ENCODE data around the gene SLC12A6. TPM values are rescaled to one million over a fixed set of nuclear protein-coding genes. Genes with fewer than 3 reads are reported as not detected.

Gene SLC12A6
- total RNA-seq, 1 donor from 2014 or later: 16.6 TPM

DNA sequence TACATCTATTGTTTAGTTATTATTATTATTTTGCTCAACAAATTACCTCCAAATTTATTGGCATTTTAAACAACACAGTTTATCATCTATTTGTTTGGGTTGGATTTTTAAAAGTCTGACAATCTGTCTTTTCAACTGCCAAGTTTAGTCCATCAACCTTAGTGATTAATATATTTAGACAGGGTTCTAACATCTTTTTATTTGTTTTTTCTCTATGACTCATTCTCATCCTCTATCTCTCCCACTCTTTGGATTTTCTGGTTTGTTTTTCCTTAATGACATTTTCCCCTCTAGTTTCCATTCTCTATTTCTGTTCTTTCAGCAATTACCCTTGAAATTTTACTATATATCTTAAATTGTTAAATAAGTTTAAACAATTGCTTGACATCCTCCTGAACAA lies 70.8 kb downstream of the SLC12A6 start:
- Mint-ChIP-seq H3K4me1 (ENCODE audit: low read depth) (peaks cover 11% of the 10 kb centered on the region), H3K4me3 (ENCODE audit: low read depth) (no peak overlapping the region), H3K27me3 (ENCODE audit: low read depth) (no peaks in the 10 kb centered on the region), H3K36me3 (ENCODE audit: low read depth) (peaks cover 25% of the 10 kb centered on the region), H3K9me3 (no peaks in the 10 kb centered on the region), H3K27ac (no peak overlapping the region)
- intact Hi-C loops (cut with micrococcal nuclease): no loop called here
- DNase-seq (ENCODE audit: low spot score): no peak

DNA sequence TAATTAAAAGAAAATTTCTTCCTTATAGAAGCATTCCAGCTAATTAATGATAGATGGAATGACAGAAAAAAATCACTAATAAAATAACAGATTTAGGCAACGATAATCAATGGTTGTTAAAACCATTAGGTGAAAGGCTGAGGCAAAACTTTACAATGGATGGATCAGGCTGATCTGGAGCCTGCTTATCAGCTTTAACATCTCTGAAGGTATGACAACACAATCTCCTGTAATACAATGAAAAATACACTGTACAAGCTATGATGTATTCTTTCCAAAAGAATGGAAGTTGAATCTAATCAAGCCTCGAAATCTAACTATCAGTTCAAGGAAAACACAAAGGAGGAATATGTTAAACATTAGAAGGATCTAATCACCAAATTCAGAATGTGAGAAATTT lies 73.5 kb downstream of the SLC12A6 start:
- H3K9me3 Mint-ChIP-seq: no peaks in the 10 kb centered on the region
- no peak overlapping the region for H3K4me3 Mint-ChIP-seq (ENCODE audit: low read depth)
- H3K4me1 Mint-ChIP-seq (ENCODE audit: low read depth): peaks cover 11% of the 10 kb centered on the region
- H3K27ac Mint-ChIP-seq: no peak overlapping the region
- no peak for DNase-seq (ENCODE audit: low spot score)
- H3K36me3 Mint-ChIP-seq (ENCODE audit: low read depth): peaks cover 9% of the 10 kb centered on the region
- H3K27me3 Mint-ChIP-seq (ENCODE audit: low read depth): no peaks in the 10 kb centered on the region
- intact Hi-C loops (cut with micrococcal nuclease): no loop called here

DNA sequence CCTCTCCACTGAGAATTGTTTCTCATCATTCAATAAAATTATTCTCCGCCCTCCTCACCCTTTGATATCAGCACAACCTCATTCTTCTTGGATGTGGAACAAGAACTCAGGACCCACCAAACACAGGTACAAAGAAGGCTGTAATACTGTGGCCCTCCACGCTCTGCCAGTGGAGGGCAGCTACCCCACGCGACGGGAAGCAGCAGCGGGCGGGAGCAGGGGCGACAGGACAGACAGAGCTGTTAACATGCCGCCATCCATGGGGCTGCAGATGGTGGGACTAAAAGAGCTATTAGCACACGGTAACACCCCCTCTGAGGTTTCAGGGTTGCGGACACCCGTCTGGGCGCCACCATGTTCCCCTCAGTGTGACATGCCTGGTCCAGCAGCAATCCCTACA lies 75.2 kb downstream of the SLC12A6 start:
- Mint-ChIP-seq H3K27ac (no peak overlapping the region), H3K27me3 (ENCODE audit: low read depth) (no peaks in the 10 kb centered on the region), H3K4me1 (ENCODE audit: low read depth) (peaks cover 10% of the 10 kb centered on the region), H3K4me3 (ENCODE audit: low read depth) (no peak overlapping the region), H3K36me3 (ENCODE audit: low read depth) (peaks cover 19% of the 10 kb centered on the region), H3K9me3 (no peaks in the 10 kb centered on the region)
- intact Hi-C loops (cut with micrococcal nuclease): no loop called here
- no peak for DNase-seq (ENCODE audit: low spot score)

DNA sequence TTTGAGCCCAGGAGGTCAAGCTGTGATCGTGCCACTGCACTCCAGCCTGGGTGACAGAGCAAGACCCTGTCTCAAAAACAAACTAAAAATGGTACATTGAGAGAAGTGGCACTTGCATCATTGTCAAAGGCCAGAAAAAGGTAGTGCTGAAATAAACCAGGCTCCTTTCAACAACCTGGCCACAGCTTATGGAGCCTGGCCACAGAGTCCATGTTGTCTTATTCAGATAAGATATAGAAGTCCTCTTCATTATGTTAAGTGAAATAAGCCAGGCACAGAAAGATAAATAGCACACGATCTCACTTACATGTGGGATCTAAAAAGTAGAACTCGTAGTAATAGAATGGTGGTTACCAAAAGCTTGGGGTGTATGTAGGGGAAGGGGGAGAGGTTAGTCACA lies 78.0 kb downstream of the SLC12A6 start:
- DNase-seq (ENCODE audit: low spot score): no peak
- Mint-ChIP-seq H3K9me3 (no peaks in the 10 kb centered on the region), H3K27ac (no peak overlapping the region), H3K36me3 (ENCODE audit: low read depth) (peaks cover 38% of the 10 kb centered on the region), H3K27me3 (ENCODE audit: low read depth) (no peaks in the 10 kb centered on the region), H3K4me1 (ENCODE audit: low read depth) (peaks cover 11% of the 10 kb centered on the region), H3K4me3 (ENCODE audit: low read depth) (no peak overlapping the region)
- intact Hi-C loops (cut with micrococcal nuclease): no loop called here

DNA sequence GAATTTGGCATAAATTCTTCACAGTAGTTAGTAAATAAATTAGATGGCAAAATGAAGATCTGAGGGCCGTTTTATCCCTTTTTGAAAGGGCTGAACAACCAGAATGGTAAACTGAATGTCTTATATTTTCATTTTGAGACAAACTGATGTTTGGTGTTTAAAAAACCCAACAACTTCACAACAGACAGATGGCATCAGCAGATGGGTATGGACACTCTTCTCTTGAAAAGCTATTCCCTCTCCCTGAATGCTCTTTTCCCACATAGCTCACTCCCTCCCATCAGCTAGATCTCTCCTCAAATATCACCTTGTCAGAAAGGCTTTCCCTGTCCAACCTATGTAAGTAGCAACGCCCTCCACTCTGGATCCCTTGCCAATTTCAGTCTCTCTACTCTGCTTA lies 79.4 kb downstream of the SLC12A6 start:
- peaks cover 51% of the 10 kb centered on the region for H3K36me3 Mint-ChIP-seq (ENCODE audit: low read depth)
- intact Hi-C loops (cut with micrococcal nuclease): no loop called here
- no peaks in the 10 kb centered on the region for H3K9me3 Mint-ChIP-seq
- no peak for DNase-seq (ENCODE audit: low spot score)
- no peaks in the 10 kb centered on the region for H3K27me3 Mint-ChIP-seq (ENCODE audit: low read depth)
- no peak overlapping the region for H3K4me3 Mint-ChIP-seq (ENCODE audit: low read depth)
- peak overlapping the region; percentile 5 for H3K27ac Mint-ChIP-seq
- H3K4me1 Mint-ChIP-seq (ENCODE audit: low read depth): peaks cover 8% of the 10 kb centered on the region

DNA sequence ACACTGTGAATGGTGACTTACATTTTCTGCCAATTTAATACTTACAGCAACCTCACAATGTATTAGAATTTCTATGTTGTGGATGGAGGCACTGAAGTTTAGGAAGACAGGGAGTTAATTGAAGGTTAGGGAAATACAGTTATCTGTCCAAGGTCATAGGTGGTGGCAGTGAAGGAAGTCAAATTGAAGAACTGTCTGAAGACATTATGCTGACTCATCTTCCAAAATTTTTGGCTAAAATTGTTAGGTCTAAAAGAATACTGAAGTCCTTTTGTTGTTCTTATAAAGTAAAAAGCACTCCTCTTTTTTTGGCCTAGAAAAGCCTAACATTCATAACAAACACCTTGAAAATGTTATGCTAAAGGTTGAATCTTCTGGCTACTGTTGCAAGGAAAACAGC lies 85.0 kb downstream of the SLC12A6 start:
- H3K4me1 Mint-ChIP-seq (ENCODE audit: low read depth): peaks cover 7% of the 10 kb centered on the region
- intact Hi-C loops (cut with micrococcal nuclease): no loop called here
- no peaks in the 10 kb centered on the region for H3K9me3 Mint-ChIP-seq
- no peak overlapping the region for H3K4me3 Mint-ChIP-seq (ENCODE audit: low read depth)
- H3K27me3 Mint-ChIP-seq (ENCODE audit: low read depth): no peaks in the 10 kb centered on the region
- peaks cover 70% of the 10 kb centered on the region for H3K36me3 Mint-ChIP-seq (ENCODE audit: low read depth)
- DNase-seq (ENCODE audit: low spot score): no peak
- H3K27ac Mint-ChIP-seq: no peak overlapping the region

DNA sequence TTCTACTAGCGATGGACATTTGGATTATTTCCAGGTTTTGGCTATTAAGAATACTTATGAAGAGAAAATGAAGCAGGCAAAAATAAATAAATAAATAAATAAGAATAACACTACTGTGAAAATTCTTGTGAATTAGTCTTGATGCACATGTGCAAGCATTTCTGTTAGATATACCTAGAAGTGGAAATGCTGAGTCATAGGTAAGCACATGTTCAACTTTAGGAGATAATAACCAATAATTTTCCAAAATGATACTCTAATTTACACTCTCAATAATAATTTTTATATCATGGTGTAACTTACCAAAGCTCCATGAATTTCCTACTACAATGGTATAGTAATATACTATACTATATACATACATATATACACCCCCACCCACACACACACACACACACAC lies 89.4 kb downstream of the SLC12A6 start:
- H3K27ac Mint-ChIP-seq: no peak overlapping the region
- no peaks in the 10 kb centered on the region for H3K27me3 Mint-ChIP-seq (ENCODE audit: low read depth)
- H3K4me1 Mint-ChIP-seq (ENCODE audit: low read depth): peaks cover 1% of the 10 kb centered on the region
- peaks cover 55% of the 10 kb centered on the region for H3K36me3 Mint-ChIP-seq (ENCODE audit: low read depth)
- DNase-seq (ENCODE audit: low spot score): no peak
- H3K4me3 Mint-ChIP-seq (ENCODE audit: low read depth): no peak overlapping the region
- intact Hi-C loops (cut with micrococcal nuclease): no loop called here
- no peaks in the 10 kb centered on the region for H3K9me3 Mint-ChIP-seq

DNA sequence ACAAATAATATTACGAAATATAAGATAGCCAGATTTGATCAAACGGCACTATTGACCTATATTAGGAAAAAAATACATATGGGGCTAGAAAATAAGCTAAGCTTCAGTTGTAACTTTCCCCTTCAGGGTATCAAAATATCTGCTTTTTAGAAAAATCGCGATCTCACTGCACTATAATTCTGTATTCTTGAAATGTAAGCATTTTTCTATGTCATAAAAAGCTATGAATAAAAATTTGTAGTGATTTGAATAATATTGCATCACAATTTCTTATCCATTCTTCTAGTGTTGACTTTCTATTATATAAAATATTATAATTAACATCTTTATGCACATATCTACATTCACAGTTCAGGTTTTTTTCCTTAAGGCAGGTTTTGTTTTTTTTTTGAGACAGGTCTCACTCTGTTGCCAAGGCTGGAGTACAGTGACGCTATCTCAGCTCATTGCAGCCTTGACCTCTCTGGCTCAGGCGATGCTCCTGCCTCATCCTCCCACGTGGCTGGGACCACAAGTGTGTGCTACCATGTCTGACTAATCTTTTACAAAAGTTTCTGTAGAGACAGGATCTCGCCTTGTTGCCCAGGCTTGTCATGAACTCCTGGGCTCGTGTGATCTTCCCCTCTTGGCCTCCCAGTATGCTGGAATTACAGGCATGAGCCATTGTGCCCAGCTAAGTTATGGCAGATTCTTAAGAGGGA lies 91.2 kb downstream of the SLC12A6 start:
- H3K27ac Mint-ChIP-seq: no peak overlapping the region
- DNase-seq (ENCODE audit: low spot score): no peak
- no peak overlapping the region for H3K4me3 Mint-ChIP-seq (ENCODE audit: low read depth)
- no peaks in the 10 kb centered on the region for H3K9me3 Mint-ChIP-seq
- intact Hi-C loops (cut with micrococcal nuclease): no loop called here
- H3K4me1 Mint-ChIP-seq (ENCODE audit: low read depth): peaks cover 9% of the 10 kb centered on the region
- no peaks in the 10 kb centered on the region for H3K27me3 Mint-ChIP-seq (ENCODE audit: low read depth)
- peaks cover 52% of the 10 kb centered on the region for H3K36me3 Mint-ChIP-seq (ENCODE audit: low read depth)

DNA sequence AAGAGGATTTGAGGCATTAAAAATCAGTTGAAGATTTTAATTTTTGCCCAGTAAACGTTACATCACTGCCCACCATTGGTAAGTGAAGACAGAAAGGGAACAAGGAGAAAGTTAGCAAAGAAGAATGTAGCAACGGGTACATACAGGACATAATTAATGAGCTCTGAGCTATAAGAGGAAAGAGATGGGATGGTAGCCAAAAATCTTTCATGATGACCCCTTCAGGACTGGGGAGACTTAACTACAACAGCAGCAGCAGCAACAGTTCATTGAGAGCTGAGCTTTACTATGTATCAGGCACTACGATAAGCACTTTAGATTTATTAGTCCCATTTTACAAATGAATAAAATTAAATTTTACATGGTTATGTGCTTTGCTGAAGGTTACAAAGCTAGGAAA lies 94.4 kb downstream of the SLC12A6 start:
- H3K9me3 Mint-ChIP-seq: no peaks in the 10 kb centered on the region
- no peak overlapping the region for H3K4me3 Mint-ChIP-seq (ENCODE audit: low read depth)
- H3K36me3 Mint-ChIP-seq (ENCODE audit: low read depth): peaks cover 52% of the 10 kb centered on the region
- no peak for DNase-seq (ENCODE audit: low spot score)
- H3K4me1 Mint-ChIP-seq (ENCODE audit: low read depth): peaks cover 32% of the 10 kb centered on the region
- no peak overlapping the region for H3K27ac Mint-ChIP-seq
- intact Hi-C loops (cut with micrococcal nuclease): no loop called here
- H3K27me3 Mint-ChIP-seq (ENCODE audit: low read depth): no peaks in the 10 kb centered on the region

DNA sequence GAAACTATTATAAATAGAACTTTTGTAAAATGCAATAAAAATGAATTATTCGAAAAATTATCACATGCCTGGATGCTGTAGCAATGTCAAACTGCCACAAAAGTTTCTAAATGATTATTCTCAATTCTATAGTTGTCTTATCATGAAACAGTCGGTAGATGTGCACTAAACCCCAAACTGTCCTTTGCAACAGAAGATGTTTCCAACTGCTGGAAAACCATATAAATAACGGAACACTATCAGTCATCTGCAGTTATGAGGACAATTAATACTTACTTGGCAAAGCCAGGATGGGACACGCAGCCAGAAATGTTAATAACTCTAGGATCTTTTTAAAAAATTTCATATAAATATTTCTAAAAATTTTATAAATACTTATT lies 95.3 kb downstream of the SLC12A6 start:
- H3K4me3 Mint-ChIP-seq (ENCODE audit: low read depth): no peak overlapping the region

DNA sequence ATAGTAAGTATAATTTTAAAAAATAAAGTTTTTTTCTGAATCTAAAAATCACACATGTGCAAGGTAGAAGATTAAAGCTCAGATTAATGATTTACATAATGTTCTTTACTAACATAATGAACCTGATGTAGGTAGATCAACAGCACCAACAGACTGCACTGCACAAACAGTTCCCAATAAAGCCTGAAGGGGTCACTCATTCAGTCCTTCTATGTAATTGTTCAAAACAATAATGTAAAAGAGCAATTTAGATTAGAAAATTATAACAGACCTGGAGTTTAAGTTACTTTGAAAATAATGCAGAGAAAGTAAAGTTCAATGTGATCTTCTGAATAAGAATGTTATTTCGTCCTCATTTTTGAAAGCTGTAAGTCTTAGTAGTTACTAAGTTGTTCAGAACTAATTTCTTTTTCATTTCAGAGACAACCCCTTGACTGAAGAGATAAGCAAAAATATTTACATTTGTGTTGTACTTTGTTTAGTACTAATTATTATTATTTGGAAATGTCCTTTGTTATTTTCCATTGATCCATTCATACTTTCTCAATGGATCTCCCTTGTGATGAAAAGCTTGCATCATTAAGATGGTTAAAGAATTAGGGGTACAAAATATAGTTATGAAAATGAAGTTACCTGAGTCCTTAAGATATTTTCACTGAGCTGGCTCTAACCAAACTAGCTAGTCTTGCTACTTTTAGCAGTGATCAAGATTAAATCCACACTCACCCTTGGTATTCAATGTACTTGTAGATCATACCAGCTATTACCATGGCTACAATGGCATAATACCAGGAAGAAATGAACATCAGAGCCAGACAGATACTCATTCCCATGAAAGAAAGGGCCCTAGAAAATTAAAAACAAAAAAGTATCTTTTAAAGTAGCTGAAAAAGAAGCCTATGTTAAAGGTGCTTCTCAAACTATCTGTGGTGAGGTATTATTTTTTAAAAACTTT lies 95.9 kb downstream of the SLC12A6 start:
- H3K9me3 Mint-ChIP-seq: no peaks in the 10 kb centered on the region
- H3K27me3 Mint-ChIP-seq (ENCODE audit: low read depth): no peaks in the 10 kb centered on the region
- peaks cover 31% of the 10 kb centered on the region for H3K4me1 Mint-ChIP-seq (ENCODE audit: low read depth)
- no peak overlapping the region for H3K4me3 Mint-ChIP-seq (ENCODE audit: low read depth)
- peaks cover 56% of the 10 kb centered on the region for H3K36me3 Mint-ChIP-seq (ENCODE audit: low read depth)
- intact Hi-C loops (cut with micrococcal nuclease): loop anchor here (1.0 kb wide), 1 partner anchor 126 kb away; the partner anchor contains the start of gene LPCAT4
- no peak for DNase-seq (ENCODE audit: low spot score)
- peak overlapping the region; percentile 53 for H3K27ac Mint-ChIP-seq

More for the DNA sequence above, 95.3 kb downstream of the SLC12A6 start:
- H3K36me3 Mint-ChIP-seq (ENCODE audit: low read depth): peaks cover 55% of the 10 kb centered on the region
- H3K4me1 Mint-ChIP-seq (ENCODE audit: low read depth): peaks cover 31% of the 10 kb centered on the region
- no peak overlapping the region for H3K27ac Mint-ChIP-seq
- no peak for DNase-seq (ENCODE audit: low spot score)
- intact Hi-C loops (cut with micrococcal nuclease): no loop called here
- no peaks in the 10 kb centered on the region for H3K9me3 Mint-ChIP-seq
- no peaks in the 10 kb centered on the region for H3K27me3 Mint-ChIP-seq (ENCODE audit: low read depth)

DNA sequence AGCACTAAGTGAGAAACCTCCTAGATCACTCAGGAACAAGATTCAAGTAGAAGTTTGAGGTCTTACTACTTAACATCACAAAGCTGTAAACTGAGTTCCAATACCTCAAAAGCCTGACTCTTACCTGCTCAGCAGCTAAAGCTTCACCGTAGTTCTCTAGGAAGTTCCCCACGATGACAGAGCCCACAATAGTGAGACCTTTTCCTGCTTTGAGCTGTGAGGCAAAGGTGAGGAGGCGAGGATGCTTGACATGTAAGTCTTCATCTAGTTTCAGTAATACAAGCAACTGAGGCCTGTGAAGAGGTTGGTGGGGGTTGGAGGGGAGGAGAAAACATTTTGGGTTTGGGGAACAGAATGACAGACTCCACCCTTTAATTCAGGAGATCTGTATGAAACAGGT lies 97.0 kb downstream of the SLC12A6 start:
- H3K9me3 Mint-ChIP-seq: no peaks in the 10 kb centered on the region
- peaks cover 67% of the 10 kb centered on the region for H3K36me3 Mint-ChIP-seq (ENCODE audit: low read depth)
- H3K27ac Mint-ChIP-seq: no peak overlapping the region
- intact Hi-C loops (cut with micrococcal nuclease): no loop called here
- H3K4me1 Mint-ChIP-seq (ENCODE audit: low read depth): peaks cover 31% of the 10 kb centered on the region
- no peaks in the 10 kb centered on the region for H3K27me3 Mint-ChIP-seq (ENCODE audit: low read depth)
- no peak for DNase-seq (ENCODE audit: low spot score)
- H3K4me3 Mint-ChIP-seq (ENCODE audit: low read depth): no peak overlapping the region

All from activated T-helper 2 cell treated with anti-CD3 and anti-CD28 coated beads, Interferon-gamma antibody, Interleukin-2, Interleukin-4, amounts not matched to agents 10 μg/mL and 5 μg/mL and 100 μg/mL, durations not matched to agents 14 hours and 24 hours and 36 hours (primary cell).